SKM-1 treated with dmso at 0.1 percent for 144 hours (cell line): ENCODE measurements around the gene SIAH3.

Source experiments
- DNase-seq: peaks from one replicate; lab custom pipeline; 2025; ENCODE audit not compliant: unreplicated experiment; lab: John Stamatoyannopoulos, UW

Gene SIAH3

DNA sequence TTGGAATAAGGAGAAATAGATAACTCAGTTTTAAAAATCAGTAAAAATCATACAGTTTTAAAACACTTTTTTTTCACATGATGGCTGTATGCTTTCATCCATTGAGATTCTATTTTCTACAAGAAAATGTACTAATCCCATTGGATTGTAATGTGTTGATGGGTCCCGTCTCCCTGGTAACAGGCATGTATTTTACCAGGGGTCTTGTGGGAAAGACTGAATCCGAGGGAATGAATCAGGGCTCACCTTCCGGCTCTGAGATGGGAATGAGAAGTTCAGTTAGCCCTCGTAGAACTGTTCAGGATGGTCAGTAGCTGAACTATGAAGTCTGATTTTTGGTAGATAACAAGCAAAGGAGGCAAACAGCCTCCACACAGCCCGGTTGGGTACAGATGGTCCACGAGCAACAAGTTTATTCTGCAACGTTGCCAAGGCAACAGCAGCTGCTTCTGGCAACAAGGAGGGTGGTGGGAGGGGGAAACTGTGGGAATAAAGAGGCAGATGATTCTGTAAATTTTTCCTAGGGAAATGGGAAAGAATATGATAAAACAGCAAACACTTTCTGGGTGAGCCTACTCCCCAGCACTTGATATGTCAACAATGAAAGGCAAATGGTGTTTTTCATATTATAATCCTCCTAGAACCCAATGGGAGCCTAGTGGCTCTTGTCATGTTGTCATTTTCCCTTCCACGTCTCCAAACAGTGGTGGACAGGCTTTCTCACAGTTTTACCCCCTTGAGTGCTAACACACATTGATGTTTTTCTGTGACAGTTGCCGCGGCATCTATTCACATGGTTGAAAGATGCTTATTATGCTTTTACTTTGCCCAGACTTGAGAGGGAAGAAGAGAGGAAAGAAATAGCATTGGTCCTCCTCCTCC lies 12.4 kb upstream of the SIAH3 start:
- no peak for DNase-seq

DNA sequence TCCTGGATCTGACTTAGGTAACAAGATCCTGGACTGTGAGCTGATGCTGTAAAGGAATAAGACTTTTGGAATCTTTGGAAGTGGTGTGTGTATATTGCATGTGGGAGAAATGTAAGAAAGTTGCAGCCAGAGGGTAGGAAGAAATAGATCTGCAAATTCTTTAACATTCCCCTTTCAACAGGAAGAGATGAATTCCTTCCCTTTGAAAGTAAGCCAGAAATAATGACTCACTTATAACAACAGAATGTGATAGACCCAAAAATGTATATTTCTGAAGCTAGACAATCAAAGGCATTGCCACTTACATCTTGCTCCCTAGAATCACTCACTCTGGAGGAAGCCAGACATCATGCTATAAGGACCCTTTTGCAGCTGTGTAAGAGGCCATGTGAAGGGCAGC lies 9.8 kb upstream of the SIAH3 start:
- no peak for DNase-seq

DNA sequence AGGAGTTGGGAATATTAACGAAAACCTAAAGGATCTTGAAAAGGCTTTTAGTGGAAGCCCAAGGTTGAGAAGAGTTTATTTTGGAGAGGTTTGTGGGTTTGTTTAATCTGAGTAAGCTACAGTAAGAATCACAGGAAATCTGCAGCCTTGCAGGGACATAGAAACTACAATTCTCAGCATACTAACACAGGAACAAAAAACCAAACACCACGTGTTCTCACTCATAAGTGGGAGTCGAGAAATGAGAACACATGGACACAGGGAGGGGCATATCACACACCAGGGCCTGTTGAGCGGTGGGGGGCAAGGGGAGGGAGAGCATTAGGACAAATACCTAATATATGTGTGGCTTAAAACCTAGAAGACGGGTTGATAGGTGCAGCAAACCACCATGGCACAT lies 8.7 kb upstream of the SIAH3 start:
- no peak for DNase-seq

DNA sequence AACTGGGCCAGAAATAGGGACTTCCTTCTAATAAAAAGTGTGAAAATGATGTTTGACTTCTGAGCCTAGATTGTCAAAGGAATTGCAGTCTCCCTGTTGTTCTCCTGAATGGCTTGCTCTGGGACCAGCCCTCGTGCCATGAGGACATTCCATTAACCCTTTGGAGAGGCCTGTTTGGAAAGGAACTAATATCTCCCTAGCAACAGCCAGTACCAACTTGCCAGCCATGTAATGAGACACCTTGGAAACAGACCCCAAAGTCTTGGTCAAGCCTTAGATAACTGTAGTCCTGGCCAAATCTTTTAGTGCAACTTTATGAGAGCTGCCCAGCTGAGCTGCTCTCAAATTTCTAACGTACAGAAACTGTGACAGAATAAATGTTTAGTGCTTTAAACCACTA lies 8.2 kb upstream of the SIAH3 start:
- no peak for DNase-seq

DNA sequence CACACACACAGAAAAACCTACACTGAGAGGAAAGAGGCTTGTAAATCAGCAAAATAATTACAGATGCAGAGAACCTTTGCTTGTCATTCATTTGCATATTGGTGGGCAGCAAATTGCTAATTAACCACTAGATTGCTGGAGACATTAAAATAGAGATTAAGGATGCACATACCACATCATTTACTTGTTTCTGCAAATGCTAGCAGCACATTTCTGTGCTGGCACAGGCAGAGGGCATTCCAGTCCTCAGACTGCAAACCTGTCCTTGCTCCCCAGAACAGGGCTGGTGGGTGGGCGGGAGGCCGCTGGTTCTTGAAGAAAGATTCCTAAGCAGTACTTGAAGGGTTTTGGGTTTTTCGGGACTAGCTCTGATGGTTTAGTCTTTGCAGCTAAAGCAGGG lies 941 bp upstream of the SIAH3 start:
- DNase-seq = no peak

DNA sequence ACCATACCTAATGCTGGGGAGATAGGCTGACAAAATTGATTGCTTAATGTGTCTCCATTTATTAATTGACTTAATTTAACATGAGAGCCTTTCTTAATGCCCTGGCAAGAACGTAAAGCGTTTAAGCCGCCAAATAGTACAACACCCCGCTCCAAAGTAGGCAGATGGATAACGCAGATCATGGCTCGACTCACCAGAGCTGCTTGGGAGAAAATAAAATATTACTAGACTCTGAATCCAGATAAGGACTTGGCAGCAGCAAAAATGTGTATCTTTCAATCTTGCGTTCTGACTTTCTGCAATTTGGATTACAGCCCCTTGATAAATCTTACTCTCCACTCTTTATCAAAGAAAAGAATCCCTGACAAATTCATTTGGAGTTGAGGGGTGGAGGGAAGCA lies 403 bp upstream of the SIAH3 start:
- DNase-seq = no peak

DNA sequence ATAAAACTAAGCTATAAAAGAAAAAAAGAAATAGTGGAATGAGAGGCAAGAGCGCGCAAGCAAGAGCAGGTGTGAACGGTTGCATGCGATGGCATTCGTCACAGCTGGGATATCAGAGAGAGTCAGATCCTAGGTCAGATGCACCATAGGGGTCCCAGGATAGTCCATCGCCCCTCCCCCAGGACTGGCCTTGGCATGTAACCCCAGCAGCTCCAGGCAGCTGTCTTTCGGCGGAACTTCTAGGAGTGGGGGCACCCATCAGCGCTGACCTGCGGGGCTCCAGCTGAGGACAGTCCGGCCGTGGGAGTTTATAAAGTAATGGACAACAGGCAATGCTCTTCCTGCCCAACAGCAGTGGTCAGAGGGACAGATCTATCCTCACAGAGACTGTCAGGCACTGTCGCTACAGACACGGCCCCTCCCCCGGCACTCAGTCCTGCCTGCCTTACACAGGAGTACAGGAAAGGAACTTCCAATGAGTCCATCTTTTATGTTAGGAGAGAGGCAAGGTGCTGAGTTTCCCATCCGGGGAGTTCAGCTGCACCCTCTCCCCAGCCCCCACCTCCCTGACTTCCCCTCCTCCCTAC lies 1.4 kb downstream of the SIAH3 start:
- no peak for DNase-seq

DNA sequence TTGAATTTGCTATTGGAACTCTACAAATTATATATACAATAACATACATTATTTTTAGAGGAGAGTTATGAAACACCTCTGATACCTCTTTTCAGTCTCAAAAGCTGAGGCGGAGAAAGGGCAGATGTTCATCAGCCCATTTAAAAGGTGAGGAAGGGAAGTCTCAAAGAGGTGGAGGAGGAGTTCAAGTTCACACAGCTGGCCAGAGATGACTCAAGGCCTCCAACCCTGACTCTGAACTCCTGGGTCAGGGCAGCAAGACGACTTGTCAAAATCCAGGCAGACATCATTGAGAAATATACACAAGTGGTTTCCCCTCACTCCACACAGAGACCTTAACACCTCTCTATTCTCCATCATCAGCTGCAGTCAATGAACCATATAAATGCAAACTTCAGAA lies 2.1 kb downstream of the SIAH3 start:
- peak; percentile 27 for DNase-seq

DNA sequence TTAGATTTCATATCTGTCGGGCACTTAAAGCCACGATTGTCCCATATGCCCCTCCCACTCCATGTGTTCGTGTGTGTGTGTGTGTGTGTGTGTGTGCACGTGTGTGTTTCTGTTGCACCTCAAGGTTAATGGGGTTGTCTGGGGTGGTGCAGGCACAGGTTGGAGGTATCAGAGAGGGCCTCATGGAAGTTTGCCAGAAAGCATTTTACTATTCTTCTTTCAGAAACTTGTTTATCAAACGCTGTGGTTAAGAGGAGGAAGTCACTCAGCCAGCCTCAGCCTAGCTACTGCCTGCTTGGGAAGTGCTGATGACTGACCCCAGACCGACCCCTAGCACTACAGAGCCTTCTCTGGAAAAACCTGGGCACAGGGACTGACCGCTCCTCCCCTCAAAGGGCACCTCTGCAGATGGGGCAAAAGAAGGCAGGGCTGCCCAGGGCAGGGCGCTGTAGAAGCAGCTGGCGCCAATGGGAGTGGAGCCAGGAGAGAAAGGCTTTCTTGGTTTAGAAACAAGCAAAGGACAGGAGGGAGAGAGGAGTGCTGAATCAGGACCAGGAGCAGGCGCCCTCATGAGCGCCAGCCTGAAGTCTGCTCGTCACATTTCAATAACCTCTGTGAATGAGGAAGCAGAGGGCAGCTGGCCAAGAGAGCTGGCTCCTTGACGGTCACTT lies 3.9 kb downstream of the SIAH3 start:
- peak; percentile 80 for DNase-seq

DNA sequence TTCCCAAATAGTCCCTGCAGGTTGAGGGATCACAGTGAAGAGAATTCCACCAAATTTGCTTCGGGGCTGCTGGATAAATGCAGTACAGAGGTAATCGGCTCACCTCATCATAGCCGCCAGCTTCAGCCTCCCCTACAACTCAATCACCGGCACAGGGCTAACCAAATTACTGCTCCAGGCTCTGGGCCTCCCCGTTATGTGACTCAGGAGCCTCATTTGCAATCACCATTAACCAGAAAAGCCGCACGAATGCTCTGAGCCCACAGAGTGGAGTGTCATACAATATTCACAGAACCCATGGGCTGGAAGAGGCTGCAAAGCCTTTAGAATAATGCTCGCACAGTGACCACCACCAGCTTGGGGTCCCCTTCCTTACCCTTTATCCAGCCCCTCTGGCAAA lies 4.9 kb downstream of the SIAH3 start:
- DNase-seq = no peak

DNA sequence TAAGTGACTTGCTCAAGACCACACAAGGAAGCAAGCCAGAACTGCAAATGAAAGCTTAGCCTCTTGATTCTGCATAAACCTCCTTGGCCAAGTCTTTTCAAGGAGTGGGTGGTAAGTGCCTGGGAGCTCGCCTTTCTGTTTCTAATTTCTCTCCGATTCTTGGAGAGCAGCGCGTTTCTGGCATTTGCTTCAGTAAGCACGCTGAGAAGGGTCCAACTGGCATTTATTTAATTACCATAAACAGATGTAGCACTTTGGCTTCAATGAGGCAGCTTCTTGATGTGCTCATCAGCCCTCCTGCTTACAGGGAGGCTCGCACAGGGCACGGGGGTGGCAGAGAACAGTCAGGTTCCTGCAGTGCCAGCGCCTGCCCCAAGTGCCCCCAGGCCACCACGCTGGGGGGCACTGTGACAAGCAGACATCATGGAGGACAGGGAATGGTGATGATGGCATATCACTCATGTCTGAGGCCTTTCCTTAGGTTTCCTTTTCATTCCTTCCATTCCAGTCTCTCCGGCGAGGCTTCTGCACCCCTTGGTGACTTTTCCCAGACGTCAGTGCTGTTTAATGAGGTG lies 13.3 kb downstream of the SIAH3 start:
- no peak for DNase-seq

DNA sequence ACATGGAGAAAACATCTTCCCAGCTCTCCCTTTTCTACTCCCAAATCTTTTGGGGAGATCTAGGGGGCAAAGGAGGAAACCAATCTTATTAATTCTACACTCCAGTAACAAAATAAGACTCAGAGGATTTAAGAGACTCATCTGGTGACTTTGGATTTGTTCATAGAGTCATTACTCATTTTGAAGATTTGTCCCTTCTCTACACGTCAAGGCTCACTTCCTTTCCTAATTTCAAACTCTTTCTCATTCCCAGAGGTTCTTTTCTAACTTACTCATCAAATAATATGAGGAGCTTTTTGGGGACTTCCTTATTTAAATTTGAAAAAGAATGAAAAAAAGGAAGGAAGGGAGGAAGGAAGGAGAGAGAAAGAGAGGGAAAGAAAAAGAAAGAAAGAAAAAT lies 14.4 kb downstream of the SIAH3 start:
- DNase-seq = no peak

DNA sequence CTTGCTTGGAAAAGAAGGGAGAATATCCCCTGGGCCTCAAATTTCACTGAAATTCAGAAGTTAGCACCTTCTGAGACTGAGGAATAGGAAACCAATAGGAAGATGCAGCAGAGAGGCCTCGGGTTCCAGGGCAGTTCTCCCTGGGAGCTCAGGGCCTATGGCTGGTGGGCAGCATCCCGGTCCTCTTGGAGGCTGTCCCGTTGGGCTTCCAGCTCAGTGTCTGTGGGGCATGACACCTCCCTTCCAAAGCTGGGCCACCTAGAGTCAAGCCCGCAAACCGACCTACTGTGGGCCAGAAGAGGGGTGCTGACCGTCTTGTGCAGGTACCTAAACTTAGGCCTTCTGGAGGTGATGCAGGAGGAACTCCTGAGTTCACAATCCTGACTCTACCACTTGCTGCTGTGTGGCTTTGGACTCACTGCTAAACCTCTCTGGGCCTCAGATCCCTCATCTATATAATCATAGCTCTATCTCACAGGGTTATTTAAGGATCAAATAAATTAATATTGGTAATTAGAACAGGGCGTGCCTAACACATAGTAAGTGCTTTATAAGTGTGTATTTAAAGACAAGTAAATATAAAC lies 17.1 kb downstream of the SIAH3 start:
- no peak for DNase-seq

DNA sequence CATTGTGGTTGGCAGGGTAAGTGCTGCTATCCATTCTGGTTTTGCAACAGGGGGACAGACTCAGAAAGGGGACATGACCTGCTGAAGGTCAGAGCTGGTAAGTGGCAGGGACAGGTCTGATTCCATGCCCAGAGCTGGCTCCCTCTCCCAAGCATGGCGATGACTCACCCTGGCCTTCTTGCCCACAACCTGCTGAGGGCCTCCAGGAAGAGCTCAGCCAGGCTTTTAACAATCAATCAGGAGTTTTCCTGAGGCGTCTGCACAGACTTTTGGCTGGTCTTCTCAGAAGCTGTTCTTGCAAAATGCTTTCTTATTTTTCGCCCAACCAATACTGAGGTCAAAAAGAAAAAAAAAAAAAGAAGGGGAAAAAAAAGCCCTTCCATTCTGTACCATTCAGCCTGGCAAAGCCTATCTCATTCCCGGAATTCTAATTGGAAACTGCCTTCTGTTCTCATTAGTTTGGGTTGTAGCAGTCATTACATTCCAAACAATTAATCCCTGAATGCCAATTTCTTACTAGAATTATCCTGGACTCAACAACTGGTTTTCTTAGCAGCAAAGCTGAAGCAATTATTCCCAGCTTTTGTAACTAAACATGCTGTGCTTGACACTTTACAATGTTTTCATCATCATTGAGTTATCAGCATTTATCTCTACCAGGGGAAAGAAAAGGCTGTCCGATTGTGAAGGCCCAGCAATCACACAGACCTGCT lies 17.7 kb downstream of the SIAH3 start:
- no peak for DNase-seq

DNA sequence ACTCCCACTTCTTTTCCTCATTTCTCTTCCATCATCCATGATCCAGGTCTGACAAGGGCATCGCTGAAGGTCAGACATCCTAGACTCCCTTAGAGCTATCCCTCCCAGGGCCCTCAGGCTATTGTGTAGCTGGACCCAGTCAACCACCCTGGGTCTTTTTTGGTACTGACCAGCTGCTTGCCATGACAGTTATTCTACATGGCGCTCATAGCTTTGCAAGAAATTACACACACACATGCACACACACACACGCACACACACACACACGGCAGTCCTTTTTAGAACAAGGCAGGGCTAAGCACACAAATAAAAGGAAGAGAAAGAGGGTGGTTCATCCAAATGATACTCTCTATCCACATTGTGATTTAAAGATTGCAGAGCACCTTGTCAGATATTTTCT lies 18.3 kb downstream of the SIAH3 start:
- DNase-seq = no peak

DNA sequence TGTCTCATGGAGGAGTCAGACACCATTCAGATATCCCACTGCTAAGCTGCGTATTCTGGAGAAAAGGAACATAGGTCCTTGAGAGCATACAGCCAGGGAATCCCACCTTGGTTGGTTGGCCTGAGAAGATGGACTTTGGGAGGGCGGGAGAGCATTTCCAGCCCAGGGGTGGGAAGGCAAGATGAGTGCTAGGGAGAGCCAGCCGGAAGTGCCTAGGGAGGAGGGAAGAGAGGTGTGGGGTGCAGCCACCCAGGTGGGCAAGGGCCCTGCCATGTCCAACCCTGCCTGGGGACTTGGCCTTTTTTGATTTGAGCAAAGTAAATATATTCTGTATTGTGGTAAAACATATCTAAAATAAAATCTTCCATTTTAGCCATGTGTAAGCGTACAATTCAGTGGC lies 19.7 kb downstream of the SIAH3 start:
- DNase-seq = no peak

DNA sequence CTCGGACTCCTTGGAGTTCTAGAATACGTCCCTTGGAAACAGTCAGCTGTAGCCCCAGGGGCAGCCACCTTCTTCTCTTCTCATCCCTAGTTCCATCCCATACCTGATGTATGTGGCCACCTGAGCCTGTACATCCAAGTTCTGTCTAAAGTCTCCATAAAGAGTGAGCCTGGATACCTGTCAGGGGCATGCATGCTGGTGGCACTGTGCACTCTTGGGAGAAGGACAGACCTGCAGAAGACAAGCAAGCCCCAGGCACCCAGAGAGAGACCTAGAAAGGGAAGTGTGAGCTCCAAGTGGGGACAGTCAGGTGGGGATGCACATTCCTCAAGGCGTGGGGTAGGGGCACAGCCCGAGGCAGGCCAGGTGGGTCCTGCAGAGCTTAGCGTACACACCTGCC lies 21.4 kb downstream of the SIAH3 start:
- no peak for DNase-seq

DNA sequence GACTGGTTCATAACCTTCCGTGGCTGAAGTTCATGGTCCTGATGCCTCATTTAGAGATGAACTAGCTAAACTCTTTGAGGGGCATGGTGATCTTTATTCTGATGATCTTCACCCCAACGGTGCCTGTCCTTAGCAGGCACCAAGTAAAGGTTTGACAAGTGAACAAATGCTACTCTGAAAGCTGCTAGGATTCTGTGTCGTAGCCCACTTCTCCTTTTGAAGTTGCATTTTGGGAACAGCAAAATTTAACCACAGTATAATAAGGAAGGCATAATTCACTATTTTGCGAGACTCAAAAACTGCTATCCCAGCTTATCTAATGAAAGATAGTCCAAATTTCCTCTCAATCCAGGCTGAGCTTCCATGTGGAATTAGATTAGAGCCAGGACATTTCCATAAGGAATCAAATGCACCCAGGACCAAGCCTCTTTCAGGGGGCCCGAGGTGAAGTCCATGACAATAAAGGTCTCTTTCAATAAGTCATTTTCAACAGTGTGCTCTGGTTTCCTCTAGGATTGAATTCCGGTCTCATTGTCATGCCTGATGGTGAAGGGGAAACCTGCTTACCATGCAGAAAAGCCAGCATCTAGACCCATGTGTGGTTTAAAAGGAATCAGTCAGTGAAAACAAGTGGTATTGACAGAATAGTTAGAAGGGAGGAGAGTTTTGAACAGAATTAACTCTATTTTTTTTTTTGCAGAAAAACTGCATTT lies 23.1 kb downstream of the SIAH3 start:
- peak; percentile 63 for DNase-seq

DNA sequence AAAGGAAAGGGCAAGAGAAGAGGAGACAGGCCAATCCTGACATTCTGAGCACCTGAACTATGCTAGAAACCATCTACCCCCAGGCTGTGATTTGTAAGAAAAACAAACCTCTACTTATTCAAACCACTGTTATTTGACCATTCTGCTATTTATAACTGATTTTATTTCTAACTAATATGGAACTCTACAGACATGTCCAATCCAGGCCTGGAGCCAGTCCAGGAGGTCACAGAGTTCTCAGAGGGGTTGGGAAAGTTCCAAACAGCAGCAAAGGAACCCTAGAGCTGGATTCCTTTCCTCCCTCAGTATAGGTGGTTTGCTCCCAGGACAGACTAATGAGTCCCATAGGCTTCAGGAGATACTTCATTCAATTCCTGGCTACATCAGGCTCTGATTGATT lies 24.2 kb downstream of the SIAH3 start:
- DNase-seq = no peak

DNA sequence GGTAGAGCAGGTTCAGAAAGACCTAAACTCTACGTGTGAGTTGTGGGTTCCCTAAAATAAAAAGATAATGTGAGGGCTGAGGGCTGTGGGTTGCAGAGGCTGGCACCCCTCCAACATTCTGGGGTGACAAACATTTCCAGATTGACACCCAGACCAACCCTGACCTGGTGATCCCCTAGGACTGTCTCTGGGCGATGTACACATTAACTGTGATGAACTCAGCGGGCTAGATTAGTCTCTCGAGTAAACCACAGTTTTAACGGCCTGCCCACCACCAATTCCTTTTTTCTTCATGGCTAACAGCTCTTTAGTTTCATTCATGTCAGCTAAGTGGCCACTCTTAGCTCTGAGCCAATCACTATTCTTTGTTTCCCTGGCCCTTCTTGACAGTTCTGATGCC lies 24.8 kb downstream of the SIAH3 start:
- DNase-seq = peak; percentile 52

DNA sequence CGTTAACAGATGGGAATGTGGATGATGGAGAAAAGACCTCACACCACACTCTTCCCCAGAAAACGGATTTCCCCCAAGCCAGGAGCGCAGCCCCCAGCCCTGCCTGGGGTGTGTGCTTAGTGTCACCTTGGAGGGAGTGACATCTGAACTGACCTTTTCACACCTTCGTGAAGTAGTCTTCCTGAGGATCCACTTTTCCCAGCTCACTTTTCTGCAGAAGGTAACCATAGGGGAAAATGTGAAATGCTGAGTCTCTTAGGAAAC lies 26.2 kb downstream of the SIAH3 start:
- DNase-seq = no peak
